Gastrocnemius medialis (tissue), 4 donors: ENCODE measurements around the gene ZKSCAN2.

ENCODE experiments used
- POLR2A ChIP-seq, 2 donors: fragments of 450-650 bp; IDR thresholded peaks; one replicate each; pipeline ENCODE4 v1.6.1; 2017; ENCODE audit warnings: antibody characterized with exemption in 2 of 2, mild to moderate bottlenecking in 2 of 2, moderate library complexity in 2 of 2
- TF ChIP-seq, protein P1 (sequence below), 5 experiments: fragments of 450-650 bp in 3 of 5; fragments of 200-600 bp in 2 of 5; sonication (generic) in 2 of 5; IDR thresholded peaks in 4 of 5; conservative IDR thresholded peaks in 1 of 5; 1 replicate in 4 of 5; 2 replicates in 1 of 5; pipeline ENCODE4 v1.5.1; 2016 to 2019; ENCODE audit warnings: antibody characterized with exemption in 5 of 5, mild to moderate bottlenecking in 3 of 5, moderate library complexity in 3 of 5

DNA sequence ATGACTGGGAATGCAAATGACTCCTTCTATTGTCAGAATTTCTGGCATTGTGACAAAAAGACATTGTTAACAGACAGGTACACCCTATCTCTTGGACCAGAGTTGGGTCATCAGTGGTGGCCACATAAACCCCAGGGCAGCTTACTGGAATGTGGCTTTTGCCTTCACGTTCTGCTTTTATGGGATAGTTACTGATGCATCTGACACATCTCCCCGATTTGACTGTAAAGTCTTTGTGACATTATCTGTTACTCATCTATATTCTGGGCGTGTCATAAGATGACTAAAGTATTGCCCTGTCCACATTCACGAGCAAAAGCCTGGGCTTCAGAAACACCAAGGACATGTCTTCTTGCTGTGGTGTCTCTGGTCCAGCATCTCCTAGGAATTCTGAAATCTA is 59.6 kb downstream of the ZKSCAN2 start:
- no peak for TF ChIP-seq POLR2A (IDR thresholded peaks at IDR 0.05)
- TF ChIP-seq, protein P1, sequence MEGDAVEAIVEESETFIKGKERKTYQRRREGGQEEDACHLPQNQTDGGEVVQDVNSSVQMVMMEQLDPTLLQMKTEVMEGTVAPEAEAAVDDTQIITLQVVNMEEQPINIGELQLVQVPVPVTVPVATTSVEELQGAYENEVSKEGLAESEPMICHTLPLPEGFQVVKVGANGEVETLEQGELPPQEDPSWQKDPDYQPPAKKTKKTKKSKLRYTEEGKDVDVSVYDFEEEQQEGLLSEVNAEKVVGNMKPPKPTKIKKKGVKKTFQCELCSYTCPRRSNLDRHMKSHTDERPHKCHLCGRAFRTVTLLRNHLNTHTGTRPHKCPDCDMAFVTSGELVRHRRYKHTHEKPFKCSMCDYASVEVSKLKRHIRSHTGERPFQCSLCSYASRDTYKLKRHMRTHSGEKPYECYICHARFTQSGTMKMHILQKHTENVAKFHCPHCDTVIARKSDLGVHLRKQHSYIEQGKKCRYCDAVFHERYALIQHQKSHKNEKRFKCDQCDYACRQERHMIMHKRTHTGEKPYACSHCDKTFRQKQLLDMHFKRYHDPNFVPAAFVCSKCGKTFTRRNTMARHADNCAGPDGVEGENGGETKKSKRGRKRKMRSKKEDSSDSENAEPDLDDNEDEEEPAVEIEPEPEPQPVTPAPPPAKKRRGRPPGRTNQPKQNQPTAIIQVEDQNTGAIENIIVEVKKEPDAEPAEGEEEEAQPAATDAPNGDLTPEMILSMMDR (IDR thresholded peaks at IDR 0.05 in 4 of 5, conservative IDR thresholded peaks at IDR 0.05 in 1 of 5), result no peak
